ENCODE results near the gene PIGN. TPM values are rescaled to one million over a fixed set of nuclear protein-coding genes. Genes with fewer than 3 reads are reported as not detected.
"Not testable (repeated sequence)": the region's sequence is repeated elsewhere in the genome, so short reads cannot be mapped to it uniquely, and the experiment has no call there.

The PIGN gene
- total RNA-seq, 4 donors from 2014 or later: 10.5 to 32.4 (median 17.3) TPM

- no peak overlapping the region for H3K27ac ChIP-seq
- no peak overlapping the region for H3K4me3 ChIP-seq
- H3K27me3 ChIP-seq: no peaks in the 10 kb centered on the region
- H3K4me1 ChIP-seq: no peaks in the 10 kb centered on the region
- 26 to 27% methylated on average over 6 of the region's 6 CpGs for WGBS, 2 donors (ENCODE audit: low coverage in 1 of 2)
- H3K36me3 ChIP-seq: peaks cover 0 to 8% of the 10 kb centered on the region in 2 donors
- H3K9me3 ChIP-seq: no peaks in the 10 kb centered on the region
- TF ChIP-seq POLR2A (IDR thresholded peaks at IDR 0.05) (no peak), POLR2AphosphoS5 (IDR thresholded peaks at IDR 0.05) (no peak), CTCF (IDR thresholded peaks at IDR 0.05) (no peak), EP300 (IDR thresholded peaks at IDR 0.05) (no peak)
- peak; percentile 31 for ATAC-seq
These were observed 148.7 kb downstream of the PIGN start for GRCh38 chr18:62037989-62038778.

GRCh38 chr18:62037012-62037742 is 149.7 kb downstream of the PIGN start:
- peaks cover 0 to 6% of the 10 kb centered on the region in 2 donors for H3K36me3 ChIP-seq
- H3K27ac ChIP-seq: no peak overlapping the region
- no peak for TF ChIP-seq POLR2A (IDR thresholded peaks at IDR 0.05)
- no peak overlapping the region for H3K4me3 ChIP-seq
- H3K4me1 ChIP-seq: no peaks in the 10 kb centered on the region
- ATAC-seq: no peak
- H3K27me3 ChIP-seq: no peaks in the 10 kb centered on the region
- H3K9me3 ChIP-seq: no peaks in the 10 kb centered on the region
- 63 to 69% methylated on average over 1 to 7 of the region's 11 CpGs for whole genome bisulfite sequencing, 2 donors (ENCODE audit: low coverage in 1 of 2)

GRCh38 chr18:62034286-62034685 is 152.6 kb downstream of the PIGN start:
- WGBS, 2 donors (ENCODE audit: low coverage in 1 of 2): 80% methylated on average over 1 of the region's 3 CpGs; no CpG with 5 or more reads in 1 of the 2 donors
- H3K4me1 ChIP-seq, H3K27ac ChIP-seq, H3K9me3 ChIP-seq, H3K27me3 ChIP-seq, H3K36me3 ChIP-seq, H3K4me3 ChIP-seq, ATAC-seq: not testable (repeated sequence)

- H3K4me1 ChIP-seq: no peaks in the 10 kb centered on the region
- ATAC-seq: no peak
- no peaks in the 10 kb centered on the region for H3K9me3 ChIP-seq
- no peaks in the 10 kb centered on the region for H3K27me3 ChIP-seq
- no peak overlapping the region for H3K27ac ChIP-seq
- TF ChIP-seq EP300 (IDR thresholded peaks at IDR 0.05) (no peak), POLR2A (IDR thresholded peaks at IDR 0.05) (no peak), CTCF (IDR thresholded peaks at IDR 0.05) (no peak), POLR2AphosphoS5 (IDR thresholded peaks at IDR 0.05) (no peak)
- H3K36me3 ChIP-seq: no peaks in the 10 kb centered on the region
- no peak overlapping the region for H3K4me3 ChIP-seq
These were observed 153.1 kb downstream of the PIGN start for GRCh38 chr18:62033756-62034155.

- Histone ChIP-seq H3K9me3 (no peaks in the 10 kb centered on the region), H3K36me3 (no peaks in the 10 kb centered on the region), H3K4me1 (no peaks in the 10 kb centered on the region), H3K27ac (no peak overlapping the region), H3K27me3 (no peaks in the 10 kb centered on the region), H3K4me3 (no peak overlapping the region)
- ATAC-seq: no peak
- WGBS, 2 donors (ENCODE audit: low coverage in 1 of 2): 82 to 90% methylated on average over 5 of the region's 5 CpGs
- TF ChIP-seq POLR2A (IDR thresholded peaks at IDR 0.05): no peak
- no peak for TF ChIP-seq EP300 (IDR thresholded peaks at IDR 0.05)
- TF ChIP-seq CTCF (IDR thresholded peaks at IDR 0.05): no peak
- TF ChIP-seq POLR2AphosphoS5 (IDR thresholded peaks at IDR 0.05): no peak
These were observed 153.6 kb downstream of the PIGN start for GRCh38 chr18:62033207-62033606.
